HCT116 (cell line): Measurements from ENCODE around the gene SHISA8. TPM values are rescaled to one million over a fixed set of nuclear protein-coding genes. Genes with fewer than 3 reads are reported as not detected.

ENCODE experiments used
- ATAC-seq: fragments of 200-7000 bp; cut with Tn5 transposase; 2 replicates; pipeline ENCODE4 v1.9.1; 2020; ENCODE audit warnings: mild to moderate bottlenecking, moderate library complexity
- BruUV-seq: library from RNA; stranded (reverse); fragments of 400-500 nt; replicated peaks from 2 replicates; lab custom pipeline; 2021; lab: Mats Ljungman, UMichigan
- CTCF ChIA-PET: fragments of 300-600 bp; sonication (Branson Sonifier 250); formaldehyde crosslinking; loops from one replicate; lab custom pipeline; 2021; ENCODE audit warnings: antibody characterized with exemption; lab: Charles Lee
- POLR2A ChIA-PET: fragments of 300-600, 350-600 bp; sonication (Branson Sonifier 250); formaldehyde crosslinking; loops from one replicate; lab custom pipeline; 2021; ENCODE audit warnings: antibody characterized with exemption; lab: Charles Lee
- RAD21 ChIA-PET, 2 experiments: fragments of 300-600 bp; sonication (Branson Sonifier 250); formaldehyde crosslinking; loops; one replicate each; lab custom pipeline; 2023; ENCODE audit warnings: low total read pairs in 2 of 2; ENCODE audit not compliant: uncharacterized antibody in 2 of 2, unreplicated experiment in 2 of 2, low non-redundant PET in 1 of 2; lab: Charles Lee
- DNase-seq: peaks from one replicate; pipeline ENCODE4 v3.0.0-alpha.2; 2010; ENCODE audit warnings: low read depth, low spot score
- H2AFZ ChIP-seq: fragments of 200-600 bp; shearing (Covaris generic), sonication (generic); 2 replicates; pipeline ENCODE4 v1.6.1; 2017; ENCODE audit warnings: low read depth, mixed run types, mixed read lengths, antibody characterized with exemption, low read length; ENCODE audit not compliant: poor library complexity, severe bottlenecking
- H3K27ac ChIP-seq: 2 replicates; pipeline ENCODE4 v1.5.1; 2012; ENCODE audit warnings: low read depth, low read length
- H3K27me3 ChIP-seq: fragments of 200-600 bp; sonication (generic); 2 replicates; pipeline ENCODE4 v1.6.1; 2016; ENCODE audit warnings: mixed run types, low read length, mixed read lengths; ENCODE audit not compliant: insufficient read depth
- H3K36me3 ChIP-seq, 2 experiments: fragments of 200-500 bp in 1 of 2; fragments of 200-600 bp in 1 of 2; sonication (Bioruptor generic) in 1 of 2; sonication (generic) in 1 of 2; 2 replicates each; pipeline versions ENCODE4 v1.5.1 to v1.6.1; 2014 to 2016; ENCODE audit warnings: low read length in 2 of 2, inconsistent platforms in 1 of 2, mixed read lengths in 1 of 2, mixed run types in 1 of 2; ENCODE audit not compliant: insufficient read depth in 2 of 2, control insufficient read depth in 1 of 2
- H3K4me1 ChIP-seq, 2 experiments: fragments of 200-600 bp in 1 of 2; sonication (generic) in 1 of 2; 2 replicates each; pipeline versions ENCODE4 v1.5.1 to v1.6.1; 2012 to 2017; ENCODE audit warnings: low read length in 2 of 2, inconsistent platforms in 1 of 2, mild to moderate bottlenecking in 1 of 2, mixed read lengths in 1 of 2, mixed run types in 1 of 2, moderate library complexity in 1 of 2; ENCODE audit not compliant: insufficient read depth in 2 of 2, control insufficient read depth in 1 of 2
- H3K4me2 ChIP-seq: fragments of 200-600 bp; sonication (generic); 2 replicates; pipeline ENCODE4 v1.6.1; 2017; ENCODE audit warnings: mixed run types, low read length, mixed read lengths
- H3K4me3 ChIP-seq, 2 experiments: fragments of 200-600 bp in 1 of 2; sonication (generic) in 1 of 2; replicated peaks in 1 of 2; 2 replicates each; pipeline ENCODE4 v1.5.1; 2011 to 2016; ENCODE audit warnings: low read length in 2 of 2, control low read depth in 1 of 2, low read depth in 1 of 2, mild to moderate bottlenecking in 1 of 2, mixed read lengths in 1 of 2, mixed run types in 1 of 2
- H3K79me2 ChIP-seq: fragments of 200-600 bp; sonication (generic); 2 replicates; pipeline ENCODE4 v1.6.1; 2017; ENCODE audit warnings: mild to moderate bottlenecking, mixed run types, low read length, moderate library complexity, mixed read lengths; ENCODE audit not compliant: insufficient read depth
- H3K9ac ChIP-seq: fragments of 200-600 bp; sonication (generic); 2 replicates; pipeline ENCODE4 v1.6.1; 2016; ENCODE audit warnings: low read length, mixed read lengths
- H3K9me2 ChIP-seq: fragments of 200-600 bp; sonication (generic), shearing (Covaris generic); 2 replicates; pipeline ENCODE4 v1.6.1; 2017; ENCODE audit warnings: mixed run types, mild to moderate bottlenecking, moderate library complexity; ENCODE audit not compliant: insufficient read depth
- H3K9me3 ChIP-seq, 2 experiments: fragments of 200-500 bp in 1 of 2; fragments of 200-600 bp in 1 of 2; sonication (Bioruptor generic) in 1 of 2; sonication (generic) in 1 of 2; 2 replicates each; pipeline ENCODE4 v1.6.1; 2014 to 2017; ENCODE audit warnings: low read length in 2 of 2, mixed read lengths in 2 of 2, inconsistent platforms in 1 of 2, low read depth in 1 of 2, mild to moderate bottlenecking in 1 of 2, mixed run types in 1 of 2, moderate library complexity in 1 of 2; ENCODE audit not compliant: control insufficient read depth in 1 of 2, insufficient read depth in 1 of 2
- H4K20me1 ChIP-seq: fragments of 200-600 bp; sonication (generic), shearing (Covaris generic); 2 replicates; pipeline ENCODE4 v1.6.1; 2017; ENCODE audit warnings: mixed run types, mild to moderate bottlenecking, moderate library complexity; ENCODE audit not compliant: insufficient read depth
- ATF3 ChIP-seq: IDR thresholded peaks from 2 replicates; pipeline ENCODE4 v1.6.1; 2012
- JUND ChIP-seq: IDR thresholded peaks from 2 replicates; pipeline ENCODE4 v1.6.1; 2012
- POLR2A ChIP-seq: IDR thresholded peaks from 2 replicates; pipeline ENCODE4 v1.7.0; 2011; ENCODE audit warnings: borderline replicate concordance; ENCODE audit not compliant: insufficient read depth, insufficient read length; ENCODE audit errors: extremely low read depth
- SP1 ChIP-seq: IDR thresholded peaks from 2 replicates; pipeline ENCODE4 v1.6.1; 2012; ENCODE audit warnings: low read depth
- TCF7L2 ChIP-seq: IDR thresholded peaks from 2 replicates; pipeline ENCODE4 v1.7.0; 2011; ENCODE audit warnings: borderline replicate concordance, inconsistent platforms; ENCODE audit not compliant: insufficient read depth, insufficient read length; ENCODE audit errors: extremely low read depth
- YY1 ChIP-seq: IDR thresholded peaks from 2 replicates; pipeline ENCODE4 v1.6.1; 2011; ENCODE audit warnings: low read length, low read depth, moderate library complexity, mild to moderate bottlenecking; ENCODE audit not compliant: insufficient replicate concordance; ENCODE audit errors: extremely low read depth
- ZBTB33 ChIP-seq: IDR thresholded peaks from 2 replicates; pipeline ENCODE4 v1.6.1; 2011; ENCODE audit warnings: mild to moderate bottlenecking, low read length, moderate library complexity; ENCODE audit not compliant: insufficient replicate concordance; ENCODE audit errors: extremely low read depth
- ZFX ChIP-seq: fragments of 450-650 bp; IDR thresholded peaks from 2 replicates; pipeline ENCODE4 v1.6.1; 2017
- ZNF274 ChIP-seq: fragments of 200-500 bp; sonication (Bioruptor generic); IDR thresholded peaks from 2 replicates; pipeline ENCODE4 v1.6.1; 2014; ENCODE audit warnings: mild to moderate bottlenecking, low read depth, low read length, inconsistent platforms
- intact Hi-C: fragments of 100-400 bp; cut with micrococcal nuclease; formaldehyde crosslinking; loops from 2 replicates; pipeline ENCODE4 v1.10.0; 2022
- total RNA-seq: library from RNA; stranded (reverse); gene quantifications from one replicate; pipeline ENCODE4 v1.2.1, GENCODE V29; 2021; ENCODE audit not compliant: unreplicated experiment

Gene SHISA8
- total RNA-seq, 1 experiment from 2014 or later = 13.9 TPM

GRCh38 chr22:41899110-41899509, 15.8 kb downstream of the SHISA8 start:
- TF ChIP-seq ZBTB33 (no peak), ZFX (no peak), SP1 (no peak), YY1 (no peak), JUND (no peak), POLR2A (no peak), ATF3 (no peak), TCF7L2 (no peak), ZNF274 (no peak)
- POLR2A ChIA-PET = interaction anchor here (0.6 kb wide), 1 partner anchor 260 kb away, joined by 4 read pairs; no protein-coding TSS in a partner anchor
- Histone ChIP-seq H3K4me2 (no peak overlapping the region), H3K79me2 (no peaks in the 10 kb centered on the region), H3K27ac (no peak overlapping the region), H3K36me3 (peaks cover 27 to 35% of the 10 kb centered on the region in 2 experiments), H3K27me3 (no peaks in the 10 kb centered on the region), H3K9me2 (no peaks in the 10 kb centered on the region), H3K4me3 (no peak overlapping the region), H3K4me1 (no peaks in the 10 kb centered on the region), H4K20me1 (no peaks in the 10 kb centered on the region), H2AFZ (no peak overlapping the region), H3K9ac (no peak overlapping the region), H3K9me3 (no peaks in the 10 kb centered on the region)
- CTCF ChIA-PET = no interaction called here
- no peak for DNase-seq
- intact Hi-C loops = no loop called here
- BruUV-seq = no TSS peak
- no peak for ATAC-seq
- RAD21 ChIA-PET = interaction anchor here in 1 of 2 experiments (0.6 kb wide), 1 partner anchor 186 kb away, joined by 4 read pairs; no protein-coding TSS in a partner anchor
